HG03521 (cell line): ENCODE data around the gene GDPD3.

Experiments used
- ATAC-seq: cut with Tn5 transposase; IDR thresholded peaks from one replicate; pipeline ENCODE4 v1.9.1; 2021; ENCODE audit warnings: mild to moderate bottlenecking, moderate library complexity; ENCODE audit not compliant: unreplicated experiment

The GDPD3 gene

DNA sequence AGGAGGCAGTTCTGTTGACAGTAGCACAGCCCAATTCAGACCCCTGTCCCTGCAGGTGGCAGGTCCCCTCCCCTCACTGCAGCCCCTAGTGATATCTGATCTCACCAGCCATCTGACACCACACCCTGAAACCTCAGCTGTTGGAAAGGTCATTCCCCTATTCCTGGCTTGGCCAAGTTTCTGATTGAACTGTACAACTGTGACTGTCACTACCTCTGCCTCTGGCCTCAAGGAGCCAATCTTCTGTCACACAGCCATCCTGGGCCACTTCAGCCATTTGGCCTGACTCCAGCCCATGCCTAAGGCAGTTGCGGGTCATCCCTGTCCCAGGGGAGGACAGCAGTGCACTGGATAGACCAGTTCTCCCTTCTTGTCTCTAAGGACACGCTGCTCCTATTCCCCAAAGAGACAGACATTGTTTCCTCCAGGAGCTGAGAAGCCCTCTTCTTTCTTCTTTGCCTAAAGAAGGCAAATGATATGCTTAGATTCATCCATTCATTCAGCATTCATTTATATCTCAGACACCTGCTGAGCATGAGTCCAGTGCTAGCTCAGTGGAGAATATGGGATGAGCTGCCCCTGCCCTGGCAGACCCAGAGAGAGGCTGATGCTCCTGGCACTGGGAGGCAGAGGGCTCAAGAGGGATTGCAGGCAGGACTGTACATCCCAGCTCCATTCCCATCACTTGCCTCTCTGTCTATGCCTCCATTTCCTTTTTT is 52.3 kb downstream of the GDPD3 start:
- ATAC-seq: no peak

DNA sequence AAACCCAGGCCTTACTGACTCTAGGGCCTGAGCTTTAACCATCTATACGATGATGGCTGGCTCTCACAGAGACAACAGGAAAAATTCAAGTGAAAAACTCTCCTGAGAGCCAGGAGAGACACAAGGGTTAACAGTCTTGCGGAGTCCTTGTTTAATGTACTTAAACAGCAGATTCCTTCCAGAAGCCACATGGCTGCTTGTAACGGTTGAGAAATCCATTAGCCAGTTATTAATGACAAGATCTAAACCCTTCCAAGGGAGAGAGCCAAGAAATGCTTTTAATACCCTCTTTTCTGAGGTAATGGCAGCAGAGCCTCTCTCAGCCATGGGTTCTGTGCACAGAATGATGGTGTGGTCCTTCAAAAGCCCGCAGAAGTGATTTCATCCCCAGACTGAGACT is 53.0 kb downstream of the GDPD3 start:
- no peak for ATAC-seq

DNA sequence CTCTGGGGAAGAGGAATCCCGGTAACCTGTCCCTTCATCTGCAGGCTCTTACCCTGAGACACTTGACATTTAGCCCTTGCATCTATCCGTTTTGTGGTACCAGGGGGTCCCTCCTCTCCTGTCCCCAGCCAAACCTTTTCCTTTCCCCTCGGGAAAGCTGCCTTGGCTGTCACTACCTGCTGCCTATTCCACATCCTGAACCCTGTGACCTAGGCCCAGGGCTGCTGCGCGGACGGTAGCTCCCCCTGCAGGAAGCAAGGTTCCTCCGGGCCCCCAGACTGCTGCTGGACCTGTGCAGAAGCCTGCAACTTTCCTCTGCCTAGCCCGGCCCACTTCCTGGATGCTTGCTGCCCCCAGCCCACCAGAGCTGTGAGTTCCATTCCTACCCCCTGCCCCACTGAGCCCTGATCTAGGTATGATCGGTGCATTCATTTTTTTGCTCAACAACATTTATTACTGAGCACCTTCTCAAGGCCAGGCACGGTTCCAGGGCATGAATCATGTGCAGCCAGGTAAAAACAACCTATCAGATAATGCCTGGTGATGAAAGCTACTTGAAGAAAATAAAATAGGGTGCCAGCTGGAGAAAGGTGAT is 58.3 kb downstream of the GDPD3 start:
- ATAC-seq: no peak
